A549 treated with CORT108297 at 1 μM for 4 hours (cell line): ENCODE data around the gene RCC1. TPM values are rescaled to one million over a fixed set of nuclear protein-coding genes. Genes with fewer than 3 reads are reported as not detected.

Experiments
- total RNA-seq: library from RNA; stranded (reverse); fragments of 200-300 nt; extraction: Qiagen RNA extraction; gene quantifications from 5 replicates; pipeline ENCODE4 v1.2.3, GENCODE V29; 2022

The RCC1 gene, protein sequence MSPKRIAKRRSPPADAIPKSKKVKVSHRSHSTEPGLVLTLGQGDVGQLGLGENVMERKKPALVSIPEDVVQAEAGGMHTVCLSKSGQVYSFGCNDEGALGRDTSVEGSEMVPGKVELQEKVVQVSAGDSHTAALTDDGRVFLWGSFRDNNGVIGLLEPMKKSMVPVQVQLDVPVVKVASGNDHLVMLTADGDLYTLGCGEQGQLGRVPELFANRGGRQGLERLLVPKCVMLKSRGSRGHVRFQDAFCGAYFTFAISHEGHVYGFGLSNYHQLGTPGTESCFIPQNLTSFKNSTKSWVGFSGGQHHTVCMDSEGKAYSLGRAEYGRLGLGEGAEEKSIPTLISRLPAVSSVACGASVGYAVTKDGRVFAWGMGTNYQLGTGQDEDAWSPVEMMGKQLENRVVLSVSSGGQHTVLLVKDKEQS
- 73.2 to 85.0 TPM (median 82.2 TPM) in 5 replicates for total RNA-seq

DNA sequence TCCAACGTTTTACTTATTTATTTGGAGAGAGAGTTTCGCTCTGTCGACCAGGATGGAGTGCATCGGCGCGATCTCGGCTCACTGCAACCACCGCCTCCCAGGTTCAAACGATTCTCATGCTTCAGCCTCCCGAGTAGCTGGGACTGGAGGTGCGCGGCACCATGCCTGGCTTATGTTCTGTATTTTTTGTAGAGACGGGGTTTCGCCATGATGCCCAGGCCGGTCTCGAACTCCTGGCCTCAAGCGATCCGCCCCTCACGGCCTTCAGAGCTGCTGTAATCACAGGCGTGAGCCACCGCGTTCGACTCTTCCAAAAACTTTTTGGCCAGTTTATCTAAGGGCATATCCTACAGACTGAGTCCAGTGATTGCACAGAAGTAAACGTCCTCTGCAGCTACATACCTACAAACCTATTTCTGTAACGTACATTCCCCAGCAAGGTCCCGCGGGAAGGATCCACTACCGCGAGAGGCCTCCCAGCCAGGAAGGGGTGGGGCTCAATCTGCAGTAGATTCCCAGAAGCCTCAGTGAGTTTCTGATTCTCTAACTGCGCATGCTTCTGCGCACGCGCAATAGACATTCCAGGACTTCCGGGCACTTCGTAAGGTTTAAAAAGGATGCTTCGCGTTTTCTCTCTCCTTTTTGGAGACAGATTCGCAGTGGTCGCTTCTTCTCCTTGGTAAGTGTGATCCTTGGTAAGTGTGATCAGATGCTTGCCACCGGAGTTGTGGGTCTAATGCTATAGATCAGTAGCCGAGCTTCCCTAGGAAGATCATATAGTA lies at the start of gene RCC1:
Gene RCC1 (plus strand): TSS at position 638 of the 782 bp plus-strand sequence. CDS start 23,824 bp downstream, outside the sequence.

DNA sequence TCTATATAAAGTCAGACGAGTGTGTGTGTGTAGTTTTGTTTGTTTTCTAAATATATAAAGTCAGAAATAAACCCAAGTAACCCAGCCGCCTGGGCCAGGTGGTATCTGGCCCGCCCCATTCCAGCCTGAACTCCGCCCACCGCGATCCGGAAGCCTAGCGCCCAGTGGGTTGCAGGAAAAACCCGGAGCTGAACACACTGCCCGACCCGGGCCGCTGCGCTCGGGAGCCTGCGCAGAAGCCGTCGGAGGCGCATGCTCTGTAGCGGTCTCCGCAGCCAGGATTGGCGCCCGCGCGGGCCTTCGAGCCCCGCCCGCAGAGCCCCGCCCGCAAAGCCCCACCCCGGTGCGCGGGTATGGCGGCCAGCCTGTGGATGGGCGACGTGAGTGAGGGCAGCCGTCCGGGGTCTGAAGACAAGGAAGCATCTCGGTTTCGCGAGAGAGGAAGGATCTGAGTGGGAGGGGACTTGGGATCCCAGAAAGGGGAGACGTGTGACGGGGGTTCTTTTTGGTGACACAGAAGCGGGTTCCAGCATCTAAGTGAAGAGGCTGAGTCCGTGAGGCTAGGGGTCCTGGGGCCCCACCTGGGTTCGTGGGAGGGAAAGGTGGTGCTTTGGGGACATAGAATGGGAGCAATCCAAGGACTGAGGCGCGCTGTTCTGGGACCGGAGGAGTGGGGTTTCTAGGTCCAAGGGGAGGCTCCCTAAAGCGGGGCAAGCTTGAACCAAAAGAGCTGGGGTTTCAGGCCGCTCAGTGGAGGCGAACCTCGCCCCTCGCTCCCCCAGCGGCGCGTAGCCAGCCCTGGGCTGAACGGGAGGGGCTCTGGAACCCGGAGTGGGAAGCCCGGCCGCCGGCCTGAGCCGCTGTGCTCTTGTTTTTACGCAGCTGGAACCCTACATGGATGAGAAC lies 47.2 kb downstream of the RCC1 start, which contains the start of gene TRNAU1AP:
Gene TRNAU1AP (plus strand): TSS at position 328 of the 906 bp plus-strand sequence. CDS start 26 bp downstream, at position 354.

Other genes starting within 250 kb of the RCC1 start
- 6.5 to 11.2 TPM (median 8.7 TPM) in 5 replicates for gene SESN2, start 246.5 kb upstream of the RCC1 start, total RNA-seq
- gene MED18, start 177.0 kb upstream of the RCC1 start, total RNA-seq, result 15.7 to 19.6 TPM (median 16.9 TPM) in 5 replicates
- 17.4 to 22.0 TPM (median 20.8 TPM) in 5 replicates for gene PHACTR4, start 136.3 kb upstream of the RCC1 start, total RNA-seq
- gene TRNAU1AP, start 47.0 kb downstream of the RCC1 start, total RNA-seq, result 18.3 to 25.2 TPM (median 21.0 TPM) in 5 replicates
- 2.0 to 2.8 TPM (median 2.4 TPM) in 5 replicates for gene RAB42, start 86.2 kb downstream of the RCC1 start, total RNA-seq
- 13.4 to 13.9 TPM (median 13.6 TPM) in 5 replicates for gene TAF12, start 137.0 kb downstream of the RCC1 start, total RNA-seq
- gene RNU11, start 142.6 kb downstream of the RCC1 start, total RNA-seq, result not detected in 5 replicates
- gene GMEB1, start 162.7 kb downstream of the RCC1 start, total RNA-seq, result 5.6 to 6.4 TPM (median 6.2 TPM) in 5 replicates
- gene YTHDF2, start 230.9 kb downstream of the RCC1 start, total RNA-seq, result 50.0 to 60.2 TPM (median 54.9 TPM) in 5 replicates